Thyroid gland (tissue), 4 donors: ENCODE measurements around the gene RAB40B. TPM values are rescaled to one million over a fixed set of nuclear protein-coding genes. Genes with fewer than 3 reads are reported as not detected.

ENCODE experiments used
- DNase-seq, 2 donors: peaks; one replicate each; pipeline ENCODE4 v3.0.0-alpha.2; 2019
- H3K27ac ChIP-seq, 3 donors: fragments of 200-600 bp; sonication (generic); 1 replicate in 2 of 3; 2 replicates in 1 of 3; pipeline ENCODE4 v1.5.1; 2016 to 2019; ENCODE audit warnings: mild to moderate bottlenecking in 1 of 3, moderate library complexity in 1 of 3
- H3K27me3 ChIP-seq: fragments of 200-600 bp; sonication (generic); one replicate; pipeline ENCODE4 v1.5.1; 2019
- H3K36me3 ChIP-seq, 2 donors: fragments of 200-600 bp; sonication (generic); one replicate each; pipeline ENCODE4 v1.5.1; 2016 to 2019
- H3K4me1 ChIP-seq, 2 donors: fragments of 200-600 bp; sonication (generic); one replicate each; pipeline ENCODE4 v1.5.1; 2017 to 2019
- H3K4me3 ChIP-seq, 3 donors: fragments of 200-600 bp; sonication (generic); replicated peaks in 1 of 3; 1 replicate in 2 of 3; 2 replicates in 1 of 3; pipeline ENCODE4 v1.5.1; 2016; ENCODE audit warnings: mild to moderate bottlenecking in 1 of 3
- H3K9me3 ChIP-seq: fragments of 200-600 bp; sonication (generic); one replicate; pipeline ENCODE4 v1.5.1; 2017
- POLR2A ChIP-seq, 2 donors: fragments of 450-650 bp; IDR thresholded peaks; one replicate each; pipeline ENCODE4 v1.6.1; 2017; ENCODE audit warnings: antibody characterized with exemption in 2 of 2, mild to moderate bottlenecking in 2 of 2, moderate library complexity in 1 of 2
- WGBS, 2 donors: methylation state at CpG; one replicate each; pipeline ENCODE4 v1.1.5; 2017; 5-methylcytosine and 5-hydroxymethylcytosine counted together
- intact Hi-C: fragments of 100-400 bp; cut with DNase I; formaldehyde crosslinking; loops from one replicate; pipeline ENCODE4 v1.15.1; 2023
- total RNA-seq, 4 donors: library from RNA; depleted of rRNA; stranded (reverse); fragments of >200 nt; gene quantifications; one replicate each; pipeline ENCODE4 v1.2.3, GENCODE V29; 2016
- TF ChIP-seq, protein P1 (sequence below), 6 experiments: fragments of 200-600 bp in 3 of 6; fragments of 450-650 bp in 3 of 6; sonication (generic) in 3 of 6; IDR thresholded peaks; one replicate each; pipeline ENCODE4 v1.5.1; 2016 to 2019; ENCODE audit warnings: antibody characterized with exemption in 6 of 6, mild to moderate bottlenecking in 2 of 6, inconsistent platforms in 1 of 6, moderate library complexity in 1 of 6

The RAB40B gene
- total RNA-seq, 4 donors from 2014 or later = 6.2 to 19.3 (median 11.3) TPM

GRCh38 chr17:82737967-82738877 is 39.7 kb upstream of the RAB40B start:
- intact Hi-C loops = no loop called here
- DNase-seq = no peak
- Histone ChIP-seq H3K4me1 (peaks cover 6 to 17% of the 10 kb centered on the region in 2 donors), H3K27me3 (no peaks in the 10 kb centered on the region), H3K27ac (no peak overlapping the region), H3K9me3 (no peaks in the 10 kb centered on the region), H3K36me3 (peaks cover 23 to 24% of the 10 kb centered on the region in 2 donors), H3K4me3 (no peak overlapping the region)
- TF ChIP-seq, protein P1, sequence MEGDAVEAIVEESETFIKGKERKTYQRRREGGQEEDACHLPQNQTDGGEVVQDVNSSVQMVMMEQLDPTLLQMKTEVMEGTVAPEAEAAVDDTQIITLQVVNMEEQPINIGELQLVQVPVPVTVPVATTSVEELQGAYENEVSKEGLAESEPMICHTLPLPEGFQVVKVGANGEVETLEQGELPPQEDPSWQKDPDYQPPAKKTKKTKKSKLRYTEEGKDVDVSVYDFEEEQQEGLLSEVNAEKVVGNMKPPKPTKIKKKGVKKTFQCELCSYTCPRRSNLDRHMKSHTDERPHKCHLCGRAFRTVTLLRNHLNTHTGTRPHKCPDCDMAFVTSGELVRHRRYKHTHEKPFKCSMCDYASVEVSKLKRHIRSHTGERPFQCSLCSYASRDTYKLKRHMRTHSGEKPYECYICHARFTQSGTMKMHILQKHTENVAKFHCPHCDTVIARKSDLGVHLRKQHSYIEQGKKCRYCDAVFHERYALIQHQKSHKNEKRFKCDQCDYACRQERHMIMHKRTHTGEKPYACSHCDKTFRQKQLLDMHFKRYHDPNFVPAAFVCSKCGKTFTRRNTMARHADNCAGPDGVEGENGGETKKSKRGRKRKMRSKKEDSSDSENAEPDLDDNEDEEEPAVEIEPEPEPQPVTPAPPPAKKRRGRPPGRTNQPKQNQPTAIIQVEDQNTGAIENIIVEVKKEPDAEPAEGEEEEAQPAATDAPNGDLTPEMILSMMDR (IDR thresholded peaks at IDR 0.05) = no peak
- TF ChIP-seq POLR2A (IDR thresholded peaks at IDR 0.05) = no peak
- 86 to 90% methylated on average over 20 to 26 of the region's 26 CpGs for WGBS, 2 donors

- Histone ChIP-seq H3K9me3 (no peaks in the 10 kb centered on the region), H3K36me3 (peaks cover 16 to 18% of the 10 kb centered on the region in 2 donors), H3K27ac (peak overlapping the region in 1 of 3 donors; percentile 47), H3K4me1 (peaks cover 6 to 17% of the 10 kb centered on the region in 2 donors), H3K27me3 (no peaks in the 10 kb centered on the region), H3K4me3 (peak overlapping the region in 1 of 3 donors; percentile 80)
- TF ChIP-seq, protein P1 (IDR thresholded peaks at IDR 0.05) = no peak
- no peak for TF ChIP-seq POLR2A (IDR thresholded peaks at IDR 0.05)
- 88% methylated on average over 13 to 18 of the region's 18 CpGs for WGBS, 2 donors
- no peak for DNase-seq
- intact Hi-C loops = no loop called here
These were observed 38.1 kb upstream of the RAB40B start for GRCh38 chr17:82736511-82737185.

DNA sequence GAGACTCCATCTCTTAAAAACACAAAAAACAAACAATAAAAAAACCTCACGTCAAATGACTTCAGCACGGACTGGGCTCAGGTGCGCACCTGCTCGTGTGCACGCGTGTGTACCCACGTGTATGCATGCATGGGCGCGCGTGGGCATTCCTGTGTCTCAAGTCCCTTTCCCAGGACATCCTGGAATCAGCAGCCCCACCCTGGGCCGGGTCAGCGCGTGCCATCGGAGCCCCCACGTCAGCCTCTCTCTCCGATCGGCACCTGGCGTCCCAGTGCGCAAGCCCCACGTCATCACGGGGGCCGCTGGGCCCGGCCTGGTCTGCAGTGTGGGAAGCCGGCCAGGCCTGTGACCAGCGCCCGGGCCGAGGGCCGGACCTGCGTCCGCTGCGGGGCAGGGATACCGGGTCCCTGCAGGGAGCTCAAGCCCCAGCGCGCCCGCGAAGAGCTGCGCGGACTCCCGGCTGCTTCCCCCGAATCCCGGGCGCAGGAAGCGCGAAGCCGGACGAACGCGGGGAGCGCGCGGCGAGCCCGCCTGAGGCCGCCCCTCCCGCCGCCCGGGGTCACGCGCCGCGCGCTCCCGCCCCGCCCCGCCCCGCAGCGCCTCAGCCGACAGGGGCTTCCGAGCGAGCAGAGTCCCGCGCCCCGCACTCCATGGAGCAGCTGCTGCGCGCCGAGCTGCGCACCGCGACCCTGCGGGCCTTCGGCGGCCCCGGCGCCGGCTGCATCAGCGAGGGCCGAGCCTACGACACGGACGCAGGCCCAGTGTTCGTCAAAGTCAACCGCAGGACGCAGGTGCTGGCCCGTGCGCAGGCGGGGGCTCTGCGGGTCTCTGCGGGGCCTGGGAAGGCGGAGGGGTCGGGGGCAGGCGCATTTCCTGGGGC is 36.7 kb upstream of the RAB40B start, which contains the start of gene FN3K:
FN3K (plus strand) TSS at position 629 of the 880 bp plus-strand sequence; CDS start at position 651, 22 bp downstream.
- Histone ChIP-seq H3K4me3 (peak within 1 kb of the TSS in 2 of 3 donors; percentile 62 to 80), H3K36me3 (peaks cover 3 to 4% of the 10 kb centered on the region in 2 donors), H3K4me1 (peaks cover 6 to 17% of the 10 kb centered on the region in 2 donors), H3K27me3 (no peaks in the 10 kb centered on the region), H3K27ac (peak within 1 kb of the TSS; percentile 47 to 78 (median 47)), H3K9me3 (no peaks in the 10 kb centered on the region)
- intact Hi-C loops = no loop called here
- TF ChIP-seq, protein P1 (IDR thresholded peaks at IDR 0.05) = no peak
- TF ChIP-seq POLR2A (IDR thresholded peaks at IDR 0.05) = peak in 1 of 2 donors; percentile 52
- DNase-seq = peak; percentile 64 to 65
- WGBS, 2 donors = 29 to 31% methylated on average over 10 to 16 of the region's 101 CpGs

GRCh38 chr17:82732118-82732743 is 33.7 kb upstream of the RAB40B start:
- H3K27me3 ChIP-seq = no peaks in the 10 kb centered on the region
- TF ChIP-seq, protein P1 (IDR thresholded peaks at IDR 0.05) = no peak
- no peak for TF ChIP-seq POLR2A (IDR thresholded peaks at IDR 0.05)
- no peak overlapping the region for H3K4me3 ChIP-seq
- intact Hi-C loops = no loop called here
- H3K27ac ChIP-seq = no peak overlapping the region
- peaks cover 0 to 2% of the 10 kb centered on the region in 2 donors for H3K36me3 ChIP-seq
- whole genome bisulfite sequencing, 2 donors = 94 to 95% methylated on average over 13 of the region's 13 CpGs
- no peaks in the 10 kb centered on the region for H3K9me3 ChIP-seq
- peaks cover 6 to 17% of the 10 kb centered on the region in 2 donors for H3K4me1 ChIP-seq
- no peak for DNase-seq
